PC-9 (cell line): ENCODE data around the gene TMEM254.
"Not testable (repeated sequence)": the region's sequence is repeated elsewhere in the genome, so short reads cannot be mapped to it uniquely, and the experiment has no call there.

Experiments
- CTCF ChIP-seq: fragments of 200-600 bp; sonication (generic); conservative IDR thresholded peaks from 2 replicates; pipeline ENCODE4 v1.6.1; 2017; ENCODE audit warnings: mixed run types, antibody characterized with exemption, mild to moderate bottlenecking, moderate library complexity
- EZH2 ChIP-seq: fragments of 200-600 bp; sonication (generic); IDR thresholded peaks from 2 replicates; pipeline ENCODE4 v1.8.0; 2017; ENCODE audit warnings: antibody characterized with exemption, low read depth

DNA sequence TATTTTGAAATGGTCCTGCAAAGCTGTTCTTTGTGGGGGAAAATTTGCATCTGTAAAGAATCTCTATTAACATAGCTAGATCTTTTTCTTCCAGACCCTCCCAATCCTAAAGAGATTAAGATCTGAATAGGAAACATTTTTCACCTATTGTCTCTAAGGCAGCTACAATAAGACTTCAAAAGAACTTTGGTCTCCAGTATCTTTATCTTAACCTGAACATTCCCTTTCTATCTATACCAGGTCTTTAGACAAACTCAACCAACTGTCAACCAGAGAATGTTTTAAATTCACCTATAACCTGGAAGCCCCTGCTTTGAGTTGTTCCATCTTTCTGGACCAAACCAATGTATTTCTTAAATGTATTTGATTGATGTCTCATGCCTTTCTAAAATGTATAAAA lies 10.6 kb upstream of the TMEM254 start:
- not testable (repeated sequence) for TF ChIP-seq CTCF, EZH2
